Hematopoietic multipotent progenitor cell treated with erythropoietin and hydrocortisone succinate and interleukin-3 and kit ligand, for 4 days (in vitro differentiated cells): ENCODE results near the gene OR10G8.

Experiments
- DNase-seq: peaks from one replicate; pipeline ENCODE4 v3.0.0-alpha.2; 2015

OR10G8 gene

GRCh38 chr11:124078591-124078990, 52.0 kb downstream of the OR10G8 start:
- DNase-seq: no peak

GRCh38 chr11:124079631-124080326, 53.2 kb downstream of the OR10G8 start:
- peak; percentile 86 for DNase-seq
